Astrocyte of the cerebellum (primary cell): ENCODE measurements around the gene DACH2.

ENCODE experiments used
- DNase-seq: peaks from one replicate; pipeline ENCODE4 v3.0.0-alpha.2; 2011; ENCODE audit warnings: low read depth
- H3K4me3 ChIP-seq: 2 replicates; pipeline ENCODE4 v1.5.1; 2011; ENCODE audit warnings: mild to moderate bottlenecking, low read depth, low read length, moderate library complexity
- CTCF ChIP-seq: IDR thresholded peaks from 2 replicates; pipeline ENCODE4 v1.5.1; 2012; ENCODE audit warnings: low read length, low read depth, moderate library complexity, mild to moderate bottlenecking; ENCODE audit errors: missing control alignments
- in situ Hi-C: cut with HindIII; loops from 2 replicates; pipeline ENCODE4 v1.10.0; 2017; ENCODE audit warnings: low sequenced_read_pairs

DACH2 gene

DNA sequence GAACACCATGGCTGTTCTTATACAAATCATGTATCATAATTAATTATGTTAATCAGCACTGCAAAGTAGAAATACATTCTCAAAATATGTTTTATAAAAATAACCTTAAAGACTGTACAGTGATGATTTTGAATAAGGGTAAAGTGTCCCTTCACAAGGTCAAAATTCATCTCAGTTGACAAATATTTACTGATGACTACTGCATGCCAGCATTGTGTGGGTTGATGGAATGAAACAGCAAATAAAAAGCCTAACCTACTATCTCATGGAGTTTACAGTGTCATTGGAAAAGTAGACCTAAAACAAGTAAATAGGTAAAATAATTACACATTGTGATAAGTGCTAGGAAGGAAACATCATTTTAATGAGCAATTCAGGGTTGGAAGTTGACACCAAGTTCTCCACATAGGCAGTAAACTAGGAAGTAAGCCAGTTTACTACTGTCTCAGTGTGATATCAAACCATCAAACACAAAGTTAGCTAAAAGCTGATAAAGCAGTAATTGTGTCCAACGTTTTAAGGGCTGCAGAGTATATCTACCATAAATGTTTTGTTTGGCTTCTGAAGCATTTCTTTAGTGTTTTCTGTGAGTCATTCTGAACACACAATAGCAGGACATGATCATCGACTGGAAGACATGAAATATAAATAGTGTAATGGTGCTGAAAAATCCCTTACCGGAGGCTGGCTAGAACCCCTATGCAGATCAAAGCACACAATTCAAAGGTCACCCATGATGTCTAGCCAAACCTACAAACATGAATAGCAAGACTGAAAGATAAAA is 221.8 kb downstream of the DACH2 start:
- no peak for TF ChIP-seq CTCF
- in situ Hi-C loops, result no loop called here
- peak; percentile 12 for DNase-seq
- H3K4me3 ChIP-seq, result no peak overlapping the region

DNA sequence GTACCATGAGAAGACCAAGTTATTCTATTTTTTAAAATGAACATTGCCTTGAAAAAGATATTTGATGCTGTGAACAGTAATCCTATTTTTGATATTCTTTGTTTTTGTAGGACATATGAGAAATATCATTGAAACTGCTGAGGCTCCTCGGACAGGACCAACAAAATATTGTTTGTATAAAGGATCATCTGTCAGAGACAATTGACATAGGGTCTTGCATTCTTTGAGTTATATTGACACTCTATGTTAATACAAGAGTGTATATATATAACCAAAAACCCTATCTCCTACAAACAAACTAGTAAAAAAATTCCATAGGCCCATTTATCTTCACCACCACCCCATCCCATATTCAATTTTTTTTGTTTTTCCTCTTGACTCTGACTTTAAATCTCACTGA is 222.7 kb downstream of the DACH2 start:
- in situ Hi-C loops, result no loop called here
- no peak overlapping the region for H3K4me3 ChIP-seq
- TF ChIP-seq CTCF, result no peak
- no peak for DNase-seq

- no peak for DNase-seq
- in situ Hi-C loops, result no loop called here
- no peak overlapping the region for H3K4me3 ChIP-seq
- TF ChIP-seq CTCF, result no peak
Measured at GRCh38 chrX:86379209-86379608, 231.0 kb downstream of the DACH2 start.

DNA sequence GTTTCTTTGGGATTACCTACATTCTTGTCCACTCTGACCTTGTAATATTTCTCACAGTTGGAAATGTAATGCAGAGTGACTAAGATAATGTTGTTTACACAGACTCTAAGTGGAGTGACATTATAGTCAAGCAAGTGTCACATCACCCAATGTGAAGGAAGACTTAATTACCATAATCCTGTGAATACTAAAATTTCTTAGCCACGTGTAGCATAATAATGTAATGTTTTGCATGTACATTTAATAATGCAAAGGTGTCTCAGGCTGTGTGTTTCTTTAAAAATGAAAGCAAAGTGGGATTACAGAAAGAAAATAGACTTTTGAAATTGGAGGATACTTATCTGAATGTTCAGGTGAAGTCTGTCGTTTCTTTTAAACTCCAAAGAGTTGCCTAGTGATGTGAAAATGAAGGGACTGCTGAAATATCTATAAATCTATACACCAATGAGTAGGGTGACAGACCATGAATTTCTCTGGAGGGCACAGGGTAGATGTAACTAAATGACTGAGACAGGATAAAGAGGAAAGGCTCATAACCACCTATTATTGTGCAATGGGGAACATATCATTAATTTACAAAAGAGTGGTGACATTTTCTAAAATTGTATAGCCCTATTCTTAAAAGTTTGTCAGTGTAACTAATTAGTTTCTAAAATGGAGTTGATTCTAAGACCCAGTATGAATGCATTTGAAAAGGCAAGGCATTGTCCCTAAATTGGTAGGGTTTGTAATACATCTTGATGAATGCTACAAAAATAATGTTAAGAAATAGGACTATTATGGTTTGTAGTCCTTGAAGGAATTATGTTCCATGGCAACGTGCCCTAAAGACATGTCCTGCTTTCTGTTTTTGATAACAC is 235.7 kb downstream of the DACH2 start:
- H3K4me3 ChIP-seq, result no peak overlapping the region
- in situ Hi-C loops, result no loop called here
- TF ChIP-seq CTCF, result no peak
- no peak for DNase-seq

DNA sequence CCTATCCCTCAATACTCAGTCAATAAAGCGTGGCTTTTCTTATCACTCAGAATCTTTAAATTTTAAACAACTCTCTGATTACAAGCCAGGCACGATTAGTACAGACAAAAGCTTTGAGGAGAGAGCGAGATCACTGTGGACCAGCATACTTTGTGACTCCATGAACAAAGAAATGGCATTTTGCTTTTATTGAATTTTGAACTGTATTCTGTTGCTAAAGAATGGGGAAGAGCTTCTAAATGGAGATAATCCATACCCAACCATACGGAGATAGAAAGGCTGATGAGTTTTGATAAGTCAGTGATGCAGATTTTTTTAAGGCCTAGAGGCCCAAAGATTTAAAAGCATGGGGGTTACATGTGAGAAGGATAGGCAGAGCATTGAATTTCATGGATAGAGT is 259.1 kb downstream of the DACH2 start:
- in situ Hi-C loops, result no loop called here
- TF ChIP-seq CTCF, result no peak
- DNase-seq, result no peak
- no peak overlapping the region for H3K4me3 ChIP-seq

GRCh38 chrX:86421771-86422170 is 273.5 kb downstream of the DACH2 start:
- H3K4me3 ChIP-seq, result no peak overlapping the region
- in situ Hi-C loops, result no loop called here
- no peak for TF ChIP-seq CTCF
- no peak for DNase-seq
